NB4 (cell line): ENCODE measurements around the gene AOPEP.
A peak's percentile ranks its signal among the peaks of the same experiment; 100 is the strongest.

Source experiments
- DNase-seq: peaks from one replicate; pipeline ENCODE4 v3.0.0; 2010; ENCODE audit warnings: low read depth
- H3K4me3 ChIP-seq: one replicate; pipeline ENCODE4 v1.5.1; 2011; ENCODE audit warnings: mild to moderate bottlenecking, low read depth, low read length, moderate library complexity
- CTCF ChIP-seq: IDR thresholded peaks from one replicate; pipeline ENCODE4 v1.5.1; 2012; ENCODE audit warnings: low read depth, low read length
- MAX ChIP-seq: IDR thresholded peaks from 2 replicates; pipeline ENCODE4 v1.6.1; 2011; ENCODE audit warnings: low read depth, low read length
- MYC ChIP-seq: IDR thresholded peaks from 2 replicates; pipeline ENCODE4 v1.6.1; 2011; ENCODE audit warnings: low read depth, low read length
- POLR2A ChIP-seq: IDR thresholded peaks from 2 replicates; pipeline ENCODE4 v1.6.1; 2011; ENCODE audit warnings: mild to moderate bottlenecking; ENCODE audit not compliant: insufficient read length; ENCODE audit errors: extremely low read depth

Gene AOPEP

GRCh38 chr9:95100071-95100627, 373.6 kb downstream of the AOPEP start:
- no peak for TF ChIP-seq MAX
- no peak for TF ChIP-seq MYC
- no peak for TF ChIP-seq CTCF
- no peak for TF ChIP-seq POLR2A

DNA sequence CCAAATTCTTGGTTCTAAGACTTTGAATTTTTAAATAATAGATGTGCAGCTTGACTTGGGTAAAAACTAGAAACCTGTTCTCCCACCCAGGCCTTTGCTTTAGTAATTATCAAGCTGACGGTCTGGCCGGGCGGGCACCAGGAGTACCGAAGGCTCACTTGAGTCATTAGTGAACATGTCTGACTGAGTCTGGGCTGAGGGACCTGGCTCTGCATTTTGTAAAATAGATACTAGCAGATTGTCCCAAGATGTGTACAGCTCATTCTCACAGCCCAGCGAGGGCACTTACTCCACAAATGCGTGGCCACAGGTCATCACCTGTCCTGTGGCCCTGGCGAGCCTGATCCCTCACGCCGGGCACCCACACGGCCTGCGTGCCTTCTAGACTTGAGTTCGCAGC, 374.8 kb downstream of the AOPEP start:
- TF ChIP-seq MAX (no peak), CTCF (no peak), MYC (no peak), POLR2A (no peak)

More at GRCh38 chr9:95100071-95100627, 373.6 kb downstream of the AOPEP start:
- no peak overlapping the region for H3K4me3 ChIP-seq
- DNase-seq: no peak

DNA sequence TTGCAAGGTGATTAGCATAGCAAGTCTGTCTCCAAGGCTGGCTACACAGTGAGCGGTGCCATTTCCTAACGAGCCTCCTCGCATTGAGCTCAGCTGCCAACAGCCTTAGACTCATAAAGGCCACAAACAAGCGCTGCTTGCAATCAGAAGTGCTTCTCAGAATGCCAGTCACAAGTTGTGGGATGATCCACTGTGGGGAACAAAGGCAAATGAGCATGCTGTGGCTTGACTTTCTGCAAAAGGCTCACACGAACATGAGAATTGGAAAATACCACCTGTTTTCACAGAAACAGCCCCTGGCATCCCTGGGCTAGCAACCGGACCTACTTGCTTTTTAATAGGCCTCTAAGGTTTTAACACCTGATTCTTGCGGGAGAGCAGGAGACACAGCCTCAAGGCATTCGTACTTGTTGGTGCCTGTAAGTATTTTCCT, 375.5 kb downstream of the AOPEP start:
- H3K4me3 ChIP-seq: no peak overlapping the region
- DNase-seq: no peak
- no peak for TF ChIP-seq MYC
- no peak for TF ChIP-seq MAX
- no peak for TF ChIP-seq POLR2A
- no peak for TF ChIP-seq CTCF

More for the DNA sequence above, 374.8 kb downstream of the AOPEP start:
- H3K4me3 ChIP-seq: no peak overlapping the region
- DNase-seq: no peak

GRCh38 chr9:95102572-95102971, 376.1 kb downstream of the AOPEP start:
- TF ChIP-seq MAX: no peak
- no peak for TF ChIP-seq MYC
- no peak for TF ChIP-seq POLR2A
- no peak for TF ChIP-seq CTCF
- no peak for DNase-seq
- no peak overlapping the region for H3K4me3 ChIP-seq

- DNase-seq: no peak
- no peak overlapping the region for H3K4me3 ChIP-seq
- TF ChIP-seq POLR2A (no peak), CTCF (peak; percentile 14)
Measured at GRCh38 chr9:95103281-95103771, 376.8 kb downstream of the AOPEP start.
